SK-N-SH treated with all-trans-retinoic acid at 6 μM for 48 hours (cell line): ENCODE results near the gene NRG4.
"Not testable (repeated sequence)": the region's sequence is repeated elsewhere in the genome, so short reads cannot be mapped to it uniquely, and the experiment has no call there.

Source experiments
- ATAC-seq: fragments of 200-7000 bp; cut with Tn5 transposase; 3 replicates; pipeline ENCODE4 v1.9.1; 2020; ENCODE audit warnings: mild to moderate bottlenecking, moderate library complexity
- ARNTL ChIP-seq: fragments of 450-650 bp; formaldehyde crosslinking; IDR thresholded peaks from 2 replicates; pipeline ENCODE4 v1.5.0; 2020; ENCODE audit warnings: low read depth, mild to moderate bottlenecking, moderate library complexity, borderline replicate concordance
- BACH2 ChIP-seq: fragments of 250-450 bp; sonication (Bioruptor Pico); IDR thresholded peaks from 2 replicates; pipeline ENCODE4 v1.9.0; 2021; ENCODE audit warnings: mild to moderate bottlenecking, borderline replicate concordance
- CREB5 ChIP-seq: fragments of 250-450 bp; sonication (Bioruptor Pico); IDR thresholded peaks from 2 replicates; pipeline ENCODE4 v1.5.1; 2020; ENCODE audit warnings: low read depth, mild to moderate bottlenecking, moderate library complexity
- CSDC2 ChIP-seq: fragments of 250-450 bp; sonication (Bioruptor Pico); IDR thresholded peaks from 2 replicates; pipeline ENCODE4 v1.5.0; 2020; ENCODE audit warnings: mild to moderate bottlenecking, moderate library complexity
- ESRRG ChIP-seq: fragments of 250-450 bp; sonication (Bioruptor Pico); IDR thresholded peaks from 2 replicates; pipeline ENCODE4 v1.6.1; 2021; ENCODE audit warnings: mild to moderate bottlenecking
- GLIS3 ChIP-seq: fragments of 250-450 bp; sonication (Bioruptor Pico); IDR thresholded peaks from 2 replicates; pipeline ENCODE4 v1.5.0; 2020; ENCODE audit warnings: mild to moderate bottlenecking, moderate library complexity
- ISL1 ChIP-seq: fragments of 250-450 bp; sonication (Bioruptor Pico); IDR thresholded peaks from 2 replicates; pipeline ENCODE4 v2.1.2; 2022; ENCODE audit warnings: mild to moderate bottlenecking, moderate library complexity
- OSR1 ChIP-seq: fragments of 250-450 bp; sonication (Bioruptor Pico); IDR thresholded peaks from 2 replicates; pipeline ENCODE4 v1.8.0; 2022; ENCODE audit warnings: moderate library complexity, mild to moderate bottlenecking, inconsistent platforms
- PATZ1 ChIP-seq: fragments of 250-450 bp; sonication (Bioruptor Pico); IDR thresholded peaks from 2 replicates; pipeline ENCODE4 v1.8.0; 2020; ENCODE audit warnings: mild to moderate bottlenecking, moderate library complexity, borderline replicate concordance
- RARB ChIP-seq: fragments of 250-450 bp; sonication (Bioruptor Pico); IDR thresholded peaks from 2 replicates; pipeline ENCODE4 v1.8.0; 2021; ENCODE audit warnings: mild to moderate bottlenecking, moderate library complexity
- SNAI2 ChIP-seq: fragments of 250-450 bp; sonication (Bioruptor Pico); IDR thresholded peaks from 2 replicates; pipeline ENCODE4 v1.5.0; 2020; ENCODE audit warnings: mild to moderate bottlenecking, moderate library complexity
- TCF4 ChIP-seq: fragments of 250-450 bp; sonication (Bioruptor Pico); IDR thresholded peaks from 2 replicates; pipeline ENCODE4 v1.8.0; 2021; ENCODE audit warnings: mild to moderate bottlenecking, moderate library complexity, borderline replicate concordance
- TOX ChIP-seq: fragments of 250-450 bp; sonication (Bioruptor Pico); IDR thresholded peaks from 2 replicates; pipeline ENCODE4 v1.8.0; 2021; ENCODE audit warnings: mild to moderate bottlenecking, moderate library complexity, borderline replicate concordance
- ZFP3 ChIP-seq: fragments of 250-450 bp; sonication (Bioruptor Pico); IDR thresholded peaks from 2 replicates; pipeline ENCODE4 v1.5.0; 2020; ENCODE audit warnings: mild to moderate bottlenecking, moderate library complexity
- ZFP30 ChIP-seq: fragments of 450-650 bp; formaldehyde crosslinking; IDR thresholded peaks from 2 replicates; pipeline ENCODE4 v1.5.0; 2022; ENCODE audit warnings: mild to moderate bottlenecking, moderate library complexity
- ZNF565 ChIP-seq: fragments of 450-650 bp; formaldehyde crosslinking; conservative IDR thresholded peaks from 2 replicates; pipeline ENCODE4 v1.5.0; 2020; ENCODE audit warnings: low read depth, mild to moderate bottlenecking, moderate library complexity
- ZNF70 ChIP-seq: fragments of 450-650 bp; formaldehyde crosslinking; IDR thresholded peaks from 2 replicates; pipeline ENCODE4 v1.5.0; 2020; ENCODE audit warnings: mild to moderate bottlenecking, moderate library complexity
- TF ChIP-seq, protein P1 (sequence below): fragments of 250-450 bp; sonication (Bioruptor Pico); IDR thresholded peaks from 2 replicates; pipeline ENCODE4 v1.5.1; 2021; ENCODE audit warnings: mild to moderate bottlenecking, moderate library complexity

Gene NRG4

DNA sequence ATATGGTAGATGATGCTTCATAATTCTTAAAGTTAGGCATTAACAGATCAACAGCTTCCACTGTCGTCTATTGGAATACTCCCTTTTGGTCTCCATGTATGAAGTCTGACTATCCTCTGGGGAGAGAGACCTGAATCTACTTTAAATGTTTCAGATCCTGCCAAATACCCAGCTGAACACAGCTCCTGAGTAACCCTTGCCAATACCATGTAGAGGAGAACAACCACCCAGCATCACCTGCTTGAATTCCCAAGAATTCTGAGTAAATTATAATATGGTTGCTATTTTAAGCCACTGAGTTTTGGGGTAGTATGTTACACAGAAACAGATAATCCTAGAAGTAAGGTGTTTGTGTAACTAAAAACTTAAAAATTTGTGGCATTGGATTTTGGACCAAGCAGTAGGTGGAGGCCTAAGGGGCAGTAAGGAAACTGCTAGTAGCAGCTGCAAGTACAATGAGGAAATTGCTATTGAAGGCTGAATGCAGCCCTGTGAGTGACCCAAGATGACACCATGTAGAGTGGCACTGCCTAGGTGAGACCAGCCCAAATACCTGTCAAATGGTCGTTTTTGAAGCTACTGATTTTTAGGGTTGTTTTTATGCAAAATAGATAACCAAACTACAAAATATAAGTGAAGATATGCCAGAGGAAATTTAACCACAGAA, 30.9 kb downstream of the NRG4 start:
- TF ChIP-seq, protein P1, sequence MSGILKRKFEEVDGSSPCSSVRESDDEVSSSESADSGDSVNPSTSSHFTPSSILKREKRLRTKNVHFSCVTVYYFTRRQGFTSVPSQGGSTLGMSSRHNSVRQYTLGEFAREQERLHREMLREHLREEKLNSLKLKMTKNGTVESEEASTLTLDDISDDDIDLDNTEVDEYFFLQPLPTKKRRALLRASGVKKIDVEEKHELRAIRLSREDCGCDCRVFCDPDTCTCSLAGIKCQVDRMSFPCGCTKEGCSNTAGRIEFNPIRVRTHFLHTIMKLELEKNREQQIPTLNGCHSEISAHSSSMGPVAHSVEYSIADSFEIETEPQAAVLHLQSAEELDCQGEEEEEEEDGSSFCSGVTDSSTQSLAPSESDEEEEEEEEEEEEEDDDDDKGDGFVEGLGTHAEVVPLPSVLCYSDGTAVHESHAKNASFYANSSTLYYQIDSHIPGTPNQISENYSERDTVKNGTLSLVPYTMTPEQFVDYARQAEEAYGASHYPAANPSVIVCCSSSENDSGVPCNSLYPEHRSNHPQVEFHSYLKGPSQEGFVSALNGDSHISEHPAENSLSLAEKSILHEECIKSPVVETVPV (CRISPR knock-in tag): no peak
- TF ChIP-seq RARB (CRISPR knock-in tag): no peak
- TF ChIP-seq SNAI2 (CRISPR knock-in tag): no peak
- TF ChIP-seq CREB5 (CRISPR knock-in tag): no peak
- ATAC-seq: no peak

DNA sequence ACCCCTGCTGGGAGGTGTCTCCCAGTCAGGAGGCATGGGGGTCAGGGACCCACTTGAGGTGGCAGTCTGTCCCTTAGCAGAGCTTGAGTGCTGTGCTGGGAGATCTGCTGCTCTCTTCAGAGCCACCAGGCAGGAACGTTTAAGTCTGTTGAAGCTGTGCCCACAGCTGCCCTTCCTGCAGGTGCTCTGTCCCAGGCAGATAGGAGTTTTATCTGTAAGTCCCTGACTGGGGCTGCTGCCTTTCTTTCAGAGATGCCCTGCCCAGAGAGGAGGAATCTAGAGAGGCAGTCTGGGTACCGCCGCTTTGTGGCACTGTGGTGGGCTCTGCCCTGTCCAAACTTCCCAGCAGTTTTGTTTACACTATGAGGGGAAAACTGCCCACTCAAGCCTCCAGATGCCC, 35.5 kb downstream of the NRG4 start:
- ATAC-seq: not testable (repeated sequence)

- TF ChIP-seq TOX (CRISPR knock-in tag) (no peak), ISL1 (CRISPR knock-in tag) (no peak)
- no peak for ATAC-seq
Observed at GRCh38 chr15:75966073-75966472, 46.2 kb downstream of the NRG4 start.

GRCh38 chr15:75961331-75961730, 50.9 kb downstream of the NRG4 start:
- TF ChIP-seq ZFP30 (CRISPR knock-in tag): no peak
- TF ChIP-seq RARB (CRISPR knock-in tag): no peak
- no peak for TF ChIP-seq ZNF565 (CRISPR knock-in tag)
- no peak for TF ChIP-seq ESRRG (CRISPR knock-in tag)
- TF ChIP-seq TOX (CRISPR knock-in tag): no peak
- no peak for TF ChIP-seq OSR1
- no peak for TF ChIP-seq GLIS3 (CRISPR knock-in tag)
- no peak for TF ChIP-seq CSDC2
- TF ChIP-seq ZNF70 (CRISPR knock-in tag): no peak
- no peak for TF ChIP-seq BACH2 (CRISPR knock-in tag)
- TF ChIP-seq ARNTL (CRISPR knock-in tag): no peak
- TF ChIP-seq ZFP3 (CRISPR knock-in tag): no peak
- no peak for TF ChIP-seq TCF4 (CRISPR knock-in tag)
- TF ChIP-seq SNAI2 (CRISPR knock-in tag): no peak
- TF ChIP-seq PATZ1 (CRISPR knock-in tag): no peak
- TF ChIP-seq, protein P1 (CRISPR knock-in tag): no peak
- TF ChIP-seq CREB5 (CRISPR knock-in tag): no peak
- no peak for TF ChIP-seq ISL1 (CRISPR knock-in tag)
- no peak for ATAC-seq

DNA sequence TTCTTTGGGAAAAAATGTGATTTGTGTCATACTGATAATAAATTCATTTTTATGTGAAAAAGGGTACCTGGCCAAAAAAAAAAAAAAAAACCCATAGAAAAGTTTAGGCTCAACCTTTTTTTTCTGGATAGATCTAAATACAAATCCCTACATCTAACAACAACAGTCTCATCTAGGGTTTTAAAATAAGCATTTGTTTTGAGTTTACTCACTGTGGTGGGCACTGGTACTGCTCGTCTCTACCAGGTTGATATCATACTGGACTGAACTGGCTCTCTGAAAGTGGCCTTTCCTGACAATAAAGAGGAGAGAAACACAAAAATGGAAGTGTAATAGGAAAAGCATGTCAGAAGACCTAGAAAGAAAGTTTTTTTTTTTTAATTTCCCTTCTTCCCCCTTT, 56.5 kb downstream of the NRG4 start:
- no peak for TF ChIP-seq CSDC2
- TF ChIP-seq ZNF70 (CRISPR knock-in tag): no peak
- TF ChIP-seq ESRRG (CRISPR knock-in tag): no peak
- TF ChIP-seq, protein P1 (CRISPR knock-in tag): no peak
- no peak for TF ChIP-seq ZNF565 (CRISPR knock-in tag)
- no peak for TF ChIP-seq OSR1
- TF ChIP-seq BACH2 (CRISPR knock-in tag): no peak
- ATAC-seq: no peak
